CD4-positive, CD25-positive, alpha-beta regulatory T cell (primary cell): ENCODE measurements around the gene GRAP2. TPM values are rescaled to one million over a fixed set of nuclear protein-coding genes. Genes with fewer than 3 reads are reported as not detected.
"Not testable (repeated sequence)": the region's sequence is repeated elsewhere in the genome, so short reads cannot be mapped to it uniquely, and the experiment has no call there.

Source experiments
- ATAC-seq, 2 donors: fragments of 150-1000 bp; cut with Tn5 transposase; one replicate each; pipeline ENCODE4 v1.10.0; 2021; ENCODE audit warnings: low read depth in 2 of 2, moderate number of reproducible peaks in 2 of 2, moderate library complexity in 1 of 2
- DNase-seq, 3 donors: peaks; one replicate each; pipeline versions ENCODE4 v3.0.0 to v3.0.0-alpha.2; 2012 to 2022; ENCODE audit warnings: mixed read lengths in 1 of 3
- H3K27ac ChIP-seq: one replicate; pipeline ENCODE4 v1.7.0; 2013; ENCODE audit warnings: mild to moderate bottlenecking, low read length; ENCODE audit not compliant: insufficient read depth, poor library complexity, severe bottlenecking
- H3K27me3 ChIP-seq: one replicate; pipeline ENCODE4 v1.7.0; 2013; ENCODE audit warnings: low read length; ENCODE audit not compliant: control insufficient read depth, insufficient read depth
- H3K36me3 ChIP-seq: one replicate; pipeline ENCODE4 v1.7.0; 2013; ENCODE audit warnings: mild to moderate bottlenecking, low read length, moderate library complexity; ENCODE audit not compliant: control insufficient read depth, insufficient read depth
- H3K4me1 ChIP-seq: 2 replicates; pipeline ENCODE4 v1.7.0; 2013; ENCODE audit warnings: mild to moderate bottlenecking, low read length; ENCODE audit not compliant: insufficient read depth, control insufficient read depth, poor library complexity, severe bottlenecking
- H3K4me3 ChIP-seq: one replicate; pipeline ENCODE4 v1.7.0; 2013; ENCODE audit warnings: low read depth, mild to moderate bottlenecking, low read length, moderate library complexity
- H3K9me3 ChIP-seq, 2 experiments: 1 replicate in 1 of 2; 2 replicates in 1 of 2; pipeline ENCODE4 v1.7.0; 2013; ENCODE audit warnings: low read length in 2 of 2, mild to moderate bottlenecking in 1 of 2, moderate library complexity in 1 of 2; ENCODE audit not compliant: control insufficient read depth in 2 of 2
- H3K27ac Mint-ChIP-seq, 3 donors: one replicate each; pipeline ENCODE4 v1.8.0; 2020 to 2022; ENCODE audit warnings: mild to moderate bottlenecking in 3 of 3, mixed read lengths in 3 of 3, moderate library complexity in 2 of 3
- H3K27me3 Mint-ChIP-seq: one replicate; pipeline ENCODE4 v1.8.0; 2022; ENCODE audit warnings: mild to moderate bottlenecking, mixed read lengths
- H3K36me3 Mint-ChIP-seq: one replicate; pipeline ENCODE4 v1.8.0; 2020; ENCODE audit warnings: mixed read lengths
- H3K4me1 Mint-ChIP-seq, 4 donors: one replicate each; pipeline ENCODE4 v1.8.0; 2020 to 2022; ENCODE audit warnings: mixed read lengths in 4 of 4, mild to moderate bottlenecking in 1 of 4
- H3K4me3 Mint-ChIP-seq, 4 donors: one replicate each; pipeline ENCODE4 v1.8.0; 2020 to 2022; ENCODE audit warnings: mild to moderate bottlenecking in 4 of 4, mixed read lengths in 4 of 4, moderate library complexity in 3 of 4
- H3K9me3 Mint-ChIP-seq, 7 donors: one replicate each; pipeline ENCODE4 v1.8.0; 2020 to 2022; ENCODE audit warnings: mixed read lengths in 7 of 7, mild to moderate bottlenecking in 3 of 7, moderate library complexity in 2 of 7
- polyA plus RNA-seq, 4 donors: library from polyadenylated mRNA; unstranded; fragments of 300-500 nt; fragmentation: Illumina TruSeq; gene quantifications; one replicate each; pipeline ENCODE4 v1.2.3, GENCODE V29; 2021
- total RNA-seq: library from RNA; stranded (reverse); gene quantifications from one replicate; pipeline ENCODE4 v1.2.3, GENCODE V29; 2022

The GRAP2 gene
- total RNA-seq (160 TPM), polyA plus RNA-seq (10 to 100 TPM; 48.9 to 79.2 (median 52.2) TPM)

GRCh38 chr22:39900306-39901227, at the start of gene GRAP2:
Gene GRAP2 (plus strand): TSS chr22:39901084. CDS start chr22:39947107, 46,023 bp downstream.
- ATAC-seq, result peak; percentile 94 to 97
- Mint-ChIP-seq H3K4me3 (peak within 1 kb of the TSS; percentile 94 to 99 (median 96)), H3K4me1 (peaks cover 4 to 24% (median 16%) of the 10 kb centered on the region in 4 donors), H3K27me3 (no peaks in the 10 kb centered on the region), H3K9me3 (peaks cover 0 to 2% (median 0%) of the 10 kb centered on the region in 7 donors), H3K36me3 (peaks cover 8% of the 10 kb centered on the region), H3K27ac (peak within 1 kb of the TSS; percentile 85 to 99 (median 91))
- Histone ChIP-seq H3K4me3 (peak within 1 kb of the TSS; percentile 98), H3K9me3 (no peaks in the 10 kb centered on the region), H3K36me3 (no peaks in the 10 kb centered on the region), H3K27me3 (no peaks in the 10 kb centered on the region), H3K27ac (peak within 1 kb of the TSS; percentile 79), H3K4me1 (peaks cover 17% of the 10 kb centered on the region)
- DNase-seq, result peak; percentile 47 to 95 (median 83)

- Mint-ChIP-seq H3K9me3 (peaks cover 0 to 2% (median 0%) of the 10 kb centered on the region in 7 donors), H3K27ac (no peak overlapping the region), H3K36me3 (no peaks in the 10 kb centered on the region), H3K4me3 (no peak overlapping the region), H3K27me3 (peaks cover 6% of the 10 kb centered on the region), H3K4me1 (peaks cover 0 to 2% (median 0%) of the 10 kb centered on the region in 4 donors)
- H3K27ac ChIP-seq, result no peak overlapping the region
- no peaks in the 10 kb centered on the region for H3K27me3 ChIP-seq
- no peaks in the 10 kb centered on the region for H3K36me3 ChIP-seq
- no peaks in the 10 kb centered on the region for H3K4me1 ChIP-seq
- H3K9me3 ChIP-seq, result no peaks in the 10 kb centered on the region
- no peak overlapping the region for H3K4me3 ChIP-seq
- ATAC-seq (no peak), DNase-seq (no peak)
Measured at GRCh38 chr22:39851606-39852315, 49.1 kb upstream of the GRAP2 start.

- Mint-ChIP-seq H3K9me3 (peaks cover 0 to 2% (median 0%) of the 10 kb centered on the region in 7 donors), H3K27ac (no peak overlapping the region), H3K4me3 (no peak overlapping the region), H3K27me3 (peaks cover 6% of the 10 kb centered on the region), H3K4me1 (peaks cover 0 to 2% (median 0%) of the 10 kb centered on the region in 4 donors), H3K36me3 (no peaks in the 10 kb centered on the region)
- Histone ChIP-seq H3K27me3 (no peaks in the 10 kb centered on the region), H3K4me1 (no peaks in the 10 kb centered on the region), H3K27ac (no peak overlapping the region), H3K4me3 (no peak overlapping the region), H3K9me3 (no peaks in the 10 kb centered on the region), H3K36me3 (no peaks in the 10 kb centered on the region)
- DNase-seq (no peak), ATAC-seq (no peak)
Measured at GRCh38 chr22:39852799-39853198, 48.1 kb upstream of the GRAP2 start.

- Mint-ChIP-seq H3K27me3 (peaks cover 11% of the 10 kb centered on the region), H3K27ac (no peak overlapping the region), H3K4me3 (no peak overlapping the region), H3K9me3 (no peaks in the 10 kb centered on the region), H3K36me3 (no peaks in the 10 kb centered on the region), H3K4me1 (peaks cover 13 to 17% (median 15%) of the 10 kb centered on the region in 4 donors)
- Histone ChIP-seq H3K36me3 (no peaks in the 10 kb centered on the region), H3K27ac (no peak overlapping the region), H3K27me3 (no peaks in the 10 kb centered on the region), H3K4me1 (peaks cover 7% of the 10 kb centered on the region), H3K9me3 (no peaks in the 10 kb centered on the region), H3K4me3 (no peak overlapping the region)
- ATAC-seq (no peak), DNase-seq (no peak)
Measured at GRCh38 chr22:39856588-39856987, 44.3 kb upstream of the GRAP2 start.

DNA sequence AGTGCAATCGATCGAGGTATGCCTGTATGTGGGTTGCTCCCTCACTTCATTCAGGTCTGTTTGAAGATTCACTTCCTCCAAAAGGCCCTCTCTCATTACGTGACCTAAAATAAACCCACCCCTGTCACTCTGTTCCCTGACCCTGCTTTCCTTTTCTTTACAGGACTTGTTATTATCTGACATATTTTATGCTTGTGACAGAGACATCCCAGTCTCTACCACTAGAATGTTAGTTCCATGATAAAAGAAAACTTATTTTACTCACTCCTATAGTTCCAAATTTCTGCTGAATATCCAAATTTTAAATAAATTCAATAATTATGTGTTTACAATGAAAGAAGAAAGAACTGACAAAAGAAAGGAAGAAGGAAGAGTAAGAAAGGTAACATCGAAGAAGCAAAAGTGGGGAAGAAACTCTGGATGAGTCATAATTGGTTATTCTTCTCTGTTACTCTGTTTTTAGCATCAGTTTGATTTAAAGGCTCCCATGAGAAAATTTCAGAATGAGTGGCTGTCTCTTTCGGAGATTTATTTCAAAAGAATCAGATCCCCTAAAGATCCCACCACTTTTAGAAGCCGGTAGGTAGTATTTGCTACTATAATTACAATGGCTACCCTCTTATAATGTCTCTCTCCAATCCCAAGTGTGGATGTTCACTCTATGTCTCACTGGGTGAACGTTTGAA, 40.8 kb upstream of the GRAP2 start:
- no peak overlapping the region for H3K4me3 ChIP-seq
- H3K27ac ChIP-seq, result no peak overlapping the region
- peak overlapping the region in 2 of 4 donors; percentile 6 to 18 for H3K4me3 Mint-ChIP-seq

DNA sequence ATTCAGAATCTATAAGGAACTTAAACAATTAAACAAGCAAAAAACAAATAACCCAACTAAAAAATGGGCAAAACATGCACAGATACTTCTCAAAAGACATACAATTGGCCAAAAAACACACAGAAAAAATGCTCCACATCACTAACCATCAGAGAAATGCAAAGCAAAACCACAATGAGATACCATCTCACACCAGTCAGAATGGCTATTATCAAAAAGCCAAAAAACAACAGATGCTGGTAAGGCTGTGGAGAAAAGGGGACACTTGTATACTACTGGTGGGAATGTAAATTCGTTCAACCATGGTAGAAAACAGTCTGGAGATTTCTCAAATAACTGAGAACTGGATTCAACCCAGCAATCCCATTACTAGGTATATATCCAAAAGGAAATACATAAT, 32.1 kb upstream of the GRAP2 start:
- H3K36me3 ChIP-seq, result no peaks in the 10 kb centered on the region
- Mint-ChIP-seq H3K4me1 (peaks cover 0 to 2% (median 0%) of the 10 kb centered on the region in 4 donors), H3K9me3 (peaks cover 0 to 7% (median 0%) of the 10 kb centered on the region in 7 donors), H3K36me3 (peaks cover 8% of the 10 kb centered on the region), H3K27ac (no peak overlapping the region), H3K27me3 (no peaks in the 10 kb centered on the region), H3K4me3 (no peak overlapping the region)
- DNase-seq (no peak), ATAC-seq (no peak)
- no peaks in the 10 kb centered on the region for H3K27me3 ChIP-seq
- no peaks in the 10 kb centered on the region for H3K9me3 ChIP-seq
- H3K4me1 ChIP-seq, result no peaks in the 10 kb centered on the region
- H3K27ac ChIP-seq, result no peak overlapping the region
- H3K4me3 ChIP-seq, result no peak overlapping the region

More for the DNA sequence above, 40.8 kb upstream of the GRAP2 start:
- Mint-ChIP-seq H3K4me1 (peaks cover 11 to 17% (median 15%) of the 10 kb centered on the region in 4 donors), H3K27ac (peak overlapping the region in 2 of 3 donors; percentile 45 to 79), H3K9me3 (no peaks in the 10 kb centered on the region), H3K27me3 (peaks cover 11% of the 10 kb centered on the region), H3K36me3 (no peaks in the 10 kb centered on the region)
- DNase-seq (peak in 1 of 3 donors; percentile 14), ATAC-seq (peak in 1 of 2 donors; percentile 37)
- Histone ChIP-seq H3K27me3 (no peaks in the 10 kb centered on the region), H3K9me3 (no peaks in the 10 kb centered on the region), H3K4me1 (peaks cover 7% of the 10 kb centered on the region), H3K36me3 (no peaks in the 10 kb centered on the region)

- not testable (repeated sequence) for H3K9me3 Mint-ChIP-seq, H3K27ac ChIP-seq, H3K4me1 Mint-ChIP-seq, H3K4me3 ChIP-seq, H3K27me3 ChIP-seq, DNase-seq, H3K36me3 ChIP-seq, ATAC-seq, H3K4me1 ChIP-seq, H3K27ac Mint-ChIP-seq, H3K9me3 ChIP-seq, H3K4me3 Mint-ChIP-seq, H3K36me3 Mint-ChIP-seq, H3K27me3 Mint-ChIP-seq
Measured at GRCh38 chr22:39869797-39870196, 31.1 kb upstream of the GRAP2 start.
